Sciatic nerve (tissue), 2 donors: ENCODE results near the gene TMEM238. TPM values are rescaled to one million over a fixed set of nuclear protein-coding genes. Genes with fewer than 3 reads are reported as not detected.
"Not testable (repeated sequence)": the region's sequence is repeated elsewhere in the genome, so short reads cannot be mapped to it uniquely, and the experiment has no call there.

Experiments
- ATAC-seq: fragments of 200-7000 bp; cut with Tn5 transposase; one replicate; pipeline ENCODE4 v1.9.1; 2020; ENCODE audit warnings: mild to moderate bottlenecking, moderate library complexity
- DNase-seq: peaks from one replicate; pipeline ENCODE4 v3.0.0-alpha.2; 2020; ENCODE audit warnings: low spot score
- intact Hi-C: fragments of 100-400 bp; cut with DNase I; formaldehyde crosslinking; loops from one replicate; pipeline ENCODE4 v1.14.2; 2022
- total RNA-seq: library from RNA; stranded (reverse); fragmentation: NEBNext Ultra II Directional; extraction: Animal tissue kit (Norgen Biotek cat#: 25700); gene quantifications from one replicate; pipeline ENCODE4 v1.2.1, GENCODE V29; 2021
- donor health status: DM: no; HTN: no; CAD: no.
- donor health status: DM: no; HTN: no; CAD: no.

TMEM238 gene
- total RNA-seq, 1 donor from 2014 or later: 2.9 TPM

DNA sequence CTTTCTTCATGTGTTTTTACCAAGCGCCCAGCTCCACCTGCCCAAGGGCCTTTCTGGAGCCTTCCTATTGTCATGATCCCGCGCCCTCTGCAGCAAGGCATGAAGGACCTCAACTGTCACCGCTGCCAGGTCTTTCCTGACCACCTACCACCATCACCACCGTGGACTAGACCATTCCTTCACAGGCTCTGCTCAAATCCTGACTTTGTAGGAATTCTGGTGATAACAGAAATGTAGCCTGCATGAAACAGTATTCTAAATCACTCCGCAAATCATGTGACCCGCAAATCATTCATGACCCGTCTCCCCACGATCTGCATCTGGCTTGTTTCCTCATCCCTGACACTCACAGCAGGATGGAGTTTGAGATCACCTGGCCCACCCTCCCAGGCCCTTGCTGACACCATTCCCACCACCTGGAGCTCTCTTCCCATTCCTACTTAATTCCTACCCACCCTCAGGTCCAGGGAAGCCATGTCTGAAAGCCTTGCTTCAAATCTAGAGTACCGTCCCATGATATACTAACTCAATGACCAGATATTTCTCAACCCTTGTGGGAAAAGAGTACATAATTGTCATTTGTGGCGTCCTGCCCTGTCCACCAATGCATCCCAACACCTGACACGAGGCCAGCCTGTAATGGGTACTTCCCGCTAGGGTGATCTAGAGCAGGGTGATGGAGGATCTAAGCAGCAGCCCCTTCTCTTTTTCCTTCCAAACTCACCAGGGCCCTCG lies 22.2 kb upstream of the TMEM238 start:
- intact Hi-C loops: no loop called here
- DNase-seq (no peak), ATAC-seq (no peak)

DNA sequence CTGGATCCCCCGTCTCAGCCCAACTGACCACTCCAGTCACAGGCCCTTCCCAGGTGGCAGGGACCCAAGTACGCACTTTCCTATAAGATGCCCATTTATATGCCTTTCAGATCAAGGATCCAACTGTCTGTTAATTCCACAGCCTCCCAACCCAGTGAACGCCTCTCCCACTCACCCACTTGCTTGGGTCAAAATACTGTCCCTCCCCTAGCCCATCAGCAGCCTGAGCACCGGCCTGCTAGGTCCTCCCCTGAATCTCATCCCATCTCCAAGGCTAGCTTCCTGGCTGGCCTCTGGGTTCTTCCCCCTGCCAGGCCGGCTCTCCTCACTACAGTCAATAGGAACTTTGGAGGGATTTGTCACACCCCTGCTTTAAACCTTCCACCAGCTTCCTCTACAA lies 21.5 kb upstream of the TMEM238 start:
- DNase-seq: no peak
- intact Hi-C loops: no loop called here
- no peak for ATAC-seq

DNA sequence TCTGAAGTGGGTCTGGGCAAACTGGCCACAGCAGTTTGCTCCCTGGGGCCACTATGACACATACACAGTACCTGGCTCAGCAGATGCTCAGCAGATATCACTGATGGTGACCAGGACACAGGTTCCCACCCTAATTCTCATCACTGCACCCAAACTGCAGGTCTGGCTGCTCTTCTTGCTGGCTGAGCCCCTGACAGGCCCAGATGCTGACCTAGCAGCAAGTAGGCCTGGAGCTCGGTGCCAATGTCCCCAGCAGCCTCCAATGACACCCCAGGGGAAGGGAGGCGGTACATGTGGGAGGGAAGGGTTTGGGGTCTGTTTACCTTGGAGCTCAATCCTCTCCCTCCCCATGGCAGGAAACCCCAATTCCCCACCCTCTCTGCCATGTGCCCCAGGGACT lies 18.4 kb upstream of the TMEM238 start:
- intact Hi-C loops: no loop called here
- no peak for ATAC-seq
- DNase-seq: no peak

DNA sequence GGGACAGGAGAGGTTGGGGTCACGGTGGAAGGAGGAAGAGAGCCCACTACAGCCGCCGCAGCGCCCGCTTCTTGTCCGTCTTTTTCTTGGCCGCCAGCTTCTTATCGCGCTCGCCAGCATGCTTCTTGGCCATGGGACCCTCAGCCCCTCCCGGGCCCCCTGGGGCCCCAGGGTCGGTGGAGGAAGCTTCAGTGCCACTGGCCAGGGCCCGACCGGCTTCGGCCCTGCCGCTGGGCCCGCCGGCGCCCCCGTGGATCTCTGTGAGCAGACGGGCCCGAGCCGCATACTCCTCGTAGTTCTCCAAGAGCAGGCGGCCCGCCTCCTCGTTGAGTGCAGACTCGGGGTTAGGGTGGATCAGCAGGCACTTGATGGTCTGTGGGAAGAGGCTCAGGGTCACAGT lies 17.3 kb upstream of the TMEM238 start:
- ATAC-seq, intact Hi-C loops, DNase-seq: not testable (repeated sequence)

DNA sequence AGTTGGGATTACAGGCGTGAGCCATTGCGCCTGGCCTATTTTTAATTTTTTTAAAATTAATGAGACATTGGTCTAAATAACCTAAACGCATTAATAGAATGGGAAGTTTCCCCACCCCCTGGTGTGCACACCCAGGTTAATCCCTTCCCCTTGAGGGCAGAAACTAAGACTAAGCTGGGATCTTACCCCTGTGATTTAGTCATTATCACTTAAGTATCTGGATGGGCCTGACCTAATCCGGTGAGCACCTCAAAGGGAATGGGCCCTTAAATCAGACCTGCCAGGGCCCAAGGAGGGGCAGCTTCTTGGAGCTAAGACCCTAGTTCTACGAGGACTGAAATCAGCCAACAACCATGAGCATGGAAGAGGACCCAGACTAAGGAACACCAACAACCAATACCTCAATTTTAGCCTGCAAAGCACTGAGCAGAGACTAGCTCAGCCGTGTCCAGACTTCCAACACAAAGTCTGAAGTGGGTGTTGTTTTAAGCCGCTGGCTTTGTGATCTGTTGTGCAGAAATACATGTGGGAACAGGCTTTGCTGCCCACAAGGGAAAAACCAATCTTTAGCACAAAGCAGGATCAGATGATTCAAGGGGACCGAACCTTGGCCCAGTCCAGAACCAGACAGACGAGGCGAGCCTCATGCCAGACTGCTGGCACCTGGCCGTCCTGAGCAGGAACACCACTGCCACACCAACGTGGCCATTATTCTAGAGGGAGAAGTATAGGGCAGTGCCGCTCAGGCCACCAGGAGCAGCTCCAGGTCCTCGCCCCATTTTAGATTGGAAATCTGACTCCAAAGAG lies 16.4 kb upstream of the TMEM238 start:
- intact Hi-C loops: no loop called here
- DNase-seq (no peak), ATAC-seq (no peak)

DNA sequence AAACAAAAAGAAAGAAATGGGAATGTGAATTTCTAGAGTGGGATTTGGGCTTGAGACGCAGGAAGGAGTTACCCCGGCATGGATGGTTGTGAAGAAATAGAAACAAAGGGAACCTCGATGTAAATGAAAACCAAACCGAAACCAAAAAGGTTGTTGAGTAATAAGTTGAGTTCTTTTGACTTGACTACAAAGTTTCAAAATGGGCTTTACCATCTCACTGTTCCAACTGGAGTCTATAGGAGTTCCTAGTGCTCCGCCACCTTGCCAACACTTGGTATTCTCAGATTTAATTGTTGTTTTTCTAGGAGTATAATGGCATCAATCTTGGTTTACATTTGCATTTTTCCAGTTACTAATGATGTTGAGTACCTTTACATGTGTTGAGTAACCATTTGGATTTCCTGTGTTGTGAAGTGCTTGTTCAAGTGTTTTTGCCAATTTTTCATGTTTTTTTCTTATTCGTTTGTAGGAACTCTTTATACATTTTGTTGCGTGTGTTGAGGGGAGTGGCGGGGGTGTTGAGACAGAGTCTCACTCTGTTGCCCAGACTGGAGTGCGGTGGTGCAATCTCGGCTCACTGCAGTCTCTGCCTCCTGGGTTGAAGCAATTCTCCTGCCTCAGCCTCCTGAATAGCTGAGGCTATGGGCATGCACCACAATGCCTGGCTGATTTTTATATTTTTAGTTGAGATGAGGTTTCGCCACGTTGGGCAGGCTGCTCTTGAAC lies 14.3 kb upstream of the TMEM238 start:
- intact Hi-C loops: no loop called here
- DNase-seq (no peak), ATAC-seq (no peak)

DNA sequence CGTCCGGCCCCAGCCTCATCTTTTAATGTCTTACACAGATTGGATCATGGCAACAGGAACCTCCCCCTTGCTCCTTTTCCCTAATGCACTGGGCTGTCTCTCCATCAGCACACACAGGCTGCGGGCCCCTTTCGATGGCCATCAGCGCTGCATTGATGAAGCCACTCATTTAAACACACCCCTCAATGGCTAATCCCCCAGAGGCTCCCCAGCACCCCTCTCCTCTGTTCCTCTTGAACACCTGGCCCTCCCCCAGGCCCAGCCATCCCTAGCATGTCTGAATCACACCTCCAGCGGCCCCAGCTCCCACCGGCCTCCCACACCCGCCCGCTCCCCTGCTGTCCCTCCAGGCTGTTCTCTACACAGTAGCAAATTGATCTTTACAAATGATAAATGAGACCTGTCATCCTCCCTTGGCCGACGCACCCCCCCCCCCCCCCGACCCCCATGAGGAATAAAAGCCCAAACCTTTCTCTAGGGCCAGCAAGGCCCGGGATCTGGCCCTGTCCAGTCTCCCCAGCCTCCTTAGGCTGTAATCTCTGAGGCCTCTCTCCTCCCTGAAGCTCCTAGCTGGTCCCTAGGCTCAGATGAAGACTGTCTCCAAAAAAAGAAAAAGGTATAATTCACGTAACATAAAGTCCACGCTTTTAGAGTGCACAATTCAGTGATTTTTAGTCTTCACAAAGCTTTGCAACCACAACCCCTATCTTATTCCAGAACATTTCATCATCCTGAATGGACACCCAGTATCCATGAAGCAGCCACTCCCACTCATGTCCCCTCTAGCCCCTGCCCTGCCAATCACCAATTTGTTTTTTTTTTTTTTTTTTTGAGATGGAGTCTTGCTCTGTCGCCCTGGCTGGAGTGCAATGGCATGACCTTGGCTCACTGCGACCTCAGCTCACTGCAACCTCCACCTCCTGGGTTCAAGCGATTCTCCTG lies 9.0 kb upstream of the TMEM238 start:
- intact Hi-C loops: no loop called here
- no peak for ATAC-seq
- no peak for DNase-seq

DNA sequence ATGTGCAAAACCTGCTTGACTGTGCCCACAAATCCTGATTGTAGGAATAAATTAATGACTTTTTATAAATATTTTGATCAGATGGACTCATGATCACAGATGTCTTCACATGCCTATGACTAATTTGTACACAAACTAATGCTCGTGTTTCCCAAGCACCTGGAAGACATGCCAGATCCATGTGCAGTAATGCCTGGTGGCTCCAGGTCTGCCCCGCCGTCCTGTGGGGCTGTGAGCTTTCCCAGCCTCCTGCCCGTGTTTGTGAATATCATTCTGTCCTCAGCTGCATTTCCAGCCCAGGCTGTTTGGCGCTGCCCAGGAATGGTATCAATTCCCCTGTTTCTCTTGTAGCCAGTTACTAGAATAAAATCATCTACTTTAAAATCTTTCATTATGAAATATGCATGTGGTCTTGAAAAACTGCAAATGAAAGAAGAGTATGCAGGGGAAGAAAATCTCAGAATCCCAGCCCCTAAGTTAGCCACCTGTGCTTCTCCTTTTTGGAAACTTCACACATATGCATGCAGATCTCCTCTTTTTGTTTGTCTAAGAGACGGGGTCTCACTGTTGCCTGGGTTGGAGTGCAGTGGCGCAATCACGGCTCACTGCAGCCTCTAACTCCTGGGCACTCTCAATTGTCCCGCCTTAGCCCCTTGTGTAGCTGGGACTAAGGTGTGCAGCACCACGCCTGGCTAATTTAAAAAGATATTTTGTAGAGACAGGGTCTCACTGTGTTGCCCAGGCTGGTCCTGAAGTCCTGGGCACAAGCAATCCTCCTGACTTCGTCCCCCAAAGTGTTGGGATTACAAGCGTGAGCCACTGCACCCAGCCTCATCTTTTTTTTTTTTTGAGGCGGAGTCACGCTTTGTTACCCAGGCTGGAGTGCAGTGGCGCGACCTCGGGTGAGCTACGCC lies 7.9 kb upstream of the TMEM238 start:
- intact Hi-C loops: no loop called here
- no peak for DNase-seq
- no peak for ATAC-seq

DNA sequence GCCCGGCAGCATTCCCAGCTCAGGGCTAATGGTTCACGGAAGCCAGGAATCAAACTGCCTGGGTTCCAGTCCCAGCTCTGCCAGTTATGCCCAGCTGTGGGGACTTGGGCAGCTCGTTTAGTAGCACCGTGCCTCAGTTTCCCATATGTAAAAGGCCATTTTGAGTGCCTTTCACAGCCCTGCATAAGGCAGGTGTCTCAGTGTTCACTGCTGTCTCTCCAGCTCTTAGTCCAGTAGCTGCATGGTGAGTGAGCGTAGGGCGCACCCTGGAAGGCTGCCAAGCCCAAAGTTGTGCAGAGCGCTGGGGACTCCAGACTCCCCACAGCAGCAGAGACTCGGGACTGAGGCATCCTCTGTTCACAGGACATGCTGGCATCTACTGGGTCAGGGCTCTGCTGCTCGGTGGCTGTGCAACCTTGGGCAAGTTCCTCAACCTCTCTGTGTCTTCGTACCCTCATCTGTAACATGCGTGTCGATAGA lies 7.1 kb upstream of the TMEM238 start:
- DNase-seq: no peak
- intact Hi-C loops: no loop called here
- no peak for ATAC-seq

DNA sequence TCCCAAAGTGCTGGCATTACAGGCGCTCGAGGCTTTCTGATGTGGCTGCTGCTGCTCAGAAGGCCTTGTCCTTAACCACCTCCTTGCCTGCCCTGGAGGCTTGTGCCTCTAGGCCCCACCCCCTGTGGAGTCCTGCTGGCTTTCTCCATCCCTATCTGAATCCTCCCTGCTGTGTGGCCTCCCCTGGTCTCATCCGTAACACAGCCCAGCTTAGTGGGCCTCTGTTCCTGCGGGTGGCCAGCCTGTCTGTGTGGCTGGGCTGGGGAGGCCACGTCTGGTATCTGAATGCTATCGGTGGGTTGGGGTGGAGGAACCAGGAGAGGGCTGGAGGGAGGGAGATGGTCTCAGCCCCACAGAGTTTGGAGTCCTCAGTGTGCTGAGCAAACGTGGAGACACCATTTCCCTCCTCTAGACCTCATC lies 6.4 kb upstream of the TMEM238 start:
- no peak for DNase-seq
- intact Hi-C loops: no loop called here
- no peak for ATAC-seq

DNA sequence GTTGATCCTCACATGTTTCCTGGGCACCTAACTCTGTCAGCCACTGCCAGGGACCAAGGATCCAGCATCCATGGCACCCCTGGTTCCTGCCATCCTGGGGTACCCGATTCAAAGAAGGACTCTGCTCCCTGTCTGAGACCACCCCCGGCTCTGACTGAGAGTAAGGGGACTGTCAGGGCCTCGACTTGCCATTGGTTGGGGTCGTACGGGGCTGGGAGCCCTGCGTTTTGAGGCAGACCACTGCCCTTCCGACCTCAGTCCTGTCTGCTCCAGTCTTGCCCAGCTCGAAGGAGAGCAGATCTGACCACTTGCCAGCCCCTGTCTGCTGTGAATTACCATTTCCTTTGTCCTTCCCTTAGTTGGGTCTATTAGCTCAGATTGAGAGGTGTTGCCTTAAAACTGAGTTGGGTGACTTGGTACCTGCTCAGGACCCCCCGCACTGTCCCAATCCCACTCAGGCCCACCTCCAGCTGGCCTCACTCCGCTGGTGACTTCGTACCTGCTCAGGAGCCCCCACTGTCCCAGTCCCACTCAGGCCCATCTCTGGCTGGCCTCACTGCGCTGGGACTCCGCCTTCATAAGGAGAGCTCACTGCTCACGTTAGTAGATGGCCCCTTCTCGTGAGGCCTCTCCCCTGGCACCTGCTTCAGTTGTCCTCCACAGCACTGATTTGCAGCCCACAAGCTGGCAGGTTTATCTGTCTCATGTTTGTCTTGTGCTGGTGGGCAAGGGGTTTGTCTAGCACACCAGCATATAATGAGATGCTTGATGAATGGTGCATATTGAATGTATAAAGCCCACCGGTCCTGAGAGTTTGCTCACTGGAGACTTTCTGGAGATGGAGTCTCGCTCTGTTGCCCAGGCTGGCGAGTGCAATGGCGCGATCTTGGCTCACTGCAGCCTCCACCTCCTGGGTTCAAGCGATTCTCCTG lies 5.6 kb upstream of the TMEM238 start:
- DNase-seq: no peak
- intact Hi-C loops: no loop called here
- no peak for ATAC-seq

DNA sequence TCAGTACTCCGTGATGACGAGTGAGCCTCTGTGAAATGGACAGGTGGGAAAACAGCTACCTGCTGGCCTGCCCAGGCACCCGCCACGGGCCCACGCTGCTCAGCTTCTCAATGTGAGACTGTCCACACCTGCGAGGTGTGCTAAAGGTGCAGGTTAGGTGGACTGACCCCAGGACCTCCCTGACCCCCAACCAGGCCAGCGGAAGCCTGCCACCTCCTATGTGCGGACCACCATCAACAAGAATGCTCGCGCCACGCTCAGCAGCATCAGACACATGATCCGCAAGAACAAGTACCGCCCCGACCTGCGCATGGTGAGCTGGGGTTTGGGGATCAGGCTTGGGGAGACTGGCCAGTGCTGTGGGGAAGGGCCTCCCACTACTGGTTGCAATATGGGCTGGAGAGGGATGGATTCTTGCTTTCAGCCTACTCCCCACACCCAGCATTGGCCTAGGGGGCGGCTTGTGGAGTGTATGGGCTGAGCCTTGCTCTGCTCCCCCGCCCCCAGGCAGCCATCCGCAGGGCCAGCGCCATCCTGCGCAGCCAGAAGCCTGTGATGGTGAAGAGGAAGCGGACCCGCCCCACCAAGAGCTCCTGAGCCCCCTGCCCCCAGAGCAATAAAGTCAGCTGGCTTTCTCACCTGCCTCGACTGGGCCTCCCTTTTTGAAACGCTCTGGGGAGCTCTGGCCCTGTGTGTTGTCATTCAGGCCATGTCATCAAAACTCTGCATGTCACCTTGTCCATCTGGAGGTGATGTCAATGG lies 3.8 kb upstream of the TMEM238 start:
- DNase-seq (no peak), ATAC-seq (no peak)
- intact Hi-C loops: no loop called here

DNA sequence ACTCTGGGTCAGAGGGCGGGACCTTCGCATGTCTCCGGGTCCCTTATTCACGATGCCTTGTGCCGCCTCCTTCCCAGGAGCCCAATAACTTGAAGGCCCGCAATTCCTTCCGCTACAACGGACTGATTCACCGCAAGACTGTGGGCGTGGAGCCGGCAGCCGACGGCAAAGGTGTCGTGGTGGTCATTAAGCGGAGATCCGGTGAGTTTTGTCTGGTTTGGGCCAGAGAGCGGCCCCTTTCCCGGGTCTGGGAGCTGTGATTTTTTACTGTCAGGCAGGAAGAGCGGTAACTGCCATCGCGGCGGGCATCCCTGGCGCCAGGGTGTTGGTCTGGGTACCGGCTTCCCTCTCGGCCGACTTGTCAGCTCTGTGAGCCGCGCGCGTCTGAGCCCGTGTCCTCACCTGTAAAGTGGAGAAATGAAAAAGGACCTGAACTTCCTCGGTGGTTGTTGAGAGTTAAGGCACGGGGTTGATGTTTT lies 2.4 kb upstream of the TMEM238 start:
- no peak for ATAC-seq
- intact Hi-C loops: no loop called here
- DNase-seq: no peak

DNA sequence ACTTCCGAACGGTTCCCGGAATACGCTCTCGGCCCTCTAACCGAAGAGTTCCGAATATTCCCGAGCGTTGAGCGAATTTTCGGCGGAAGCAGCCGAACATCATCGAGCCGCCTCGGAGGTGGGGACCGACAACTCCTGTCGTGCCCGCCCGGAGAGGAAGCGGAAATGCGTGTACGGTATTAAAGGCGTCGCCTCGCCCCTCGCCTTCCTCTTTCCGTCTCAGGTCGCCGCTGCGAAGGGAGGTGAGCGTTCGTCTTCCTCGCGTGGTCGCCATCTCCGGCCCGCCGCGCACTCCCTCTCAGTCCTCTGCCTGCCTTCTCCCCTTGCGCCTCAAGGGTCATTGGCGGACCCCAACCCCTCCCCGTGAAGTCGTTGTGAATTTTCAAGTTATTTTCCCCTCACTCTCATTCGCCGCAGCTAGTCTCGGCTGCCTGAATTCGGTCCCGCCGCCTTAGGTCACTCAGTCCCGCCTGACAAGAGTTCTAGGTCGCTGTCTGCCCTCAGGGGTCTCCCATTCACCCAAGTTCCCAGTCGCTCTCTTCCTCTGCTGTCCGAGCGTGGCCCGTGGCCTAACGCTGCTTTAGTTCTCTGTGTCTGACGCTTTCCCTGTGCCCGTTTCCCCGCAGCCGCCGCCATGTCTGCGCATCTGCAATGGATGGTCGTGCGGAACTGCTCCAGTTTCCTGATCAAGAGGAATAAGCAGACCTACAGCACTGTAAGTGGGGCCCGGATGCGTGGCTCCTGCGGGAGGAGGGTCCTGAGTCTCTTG lies 1.8 kb upstream of the TMEM238 start, which contains the start of gene RPL28:
RPL28 (plus strand) TSS at position 209 of the 769 bp plus-strand sequence; CDS start at position 635, 426 bp downstream.
- ATAC-seq (peak; percentile 95), DNase-seq (peak; percentile 99)
- intact Hi-C loops: no loop called here
